Neural progenitor cell (in vitro differentiated cells): ENCODE results near the gene AMER1. TPM values are rescaled to one million over a fixed set of nuclear protein-coding genes. Genes with fewer than 3 reads are reported as not detected.

ENCODE experiments used
- DNase-seq: peaks from one replicate; pipeline ENCODE4 v3.0.0-alpha.2; 2016; ENCODE audit warnings: low spot score
- H2AFZ ChIP-seq: fragments of 200-600 bp; sonication (generic); replicated peaks from 2 replicates; pipeline ENCODE4 v1.6.1; 2016; ENCODE audit warnings: antibody characterized with exemption
- H3F3A ChIP-seq: fragments of 200-600 bp; sonication (generic); 2 replicates; pipeline ENCODE4 v1.6.1; 2016; ENCODE audit warnings: antibody characterized with exemption, low read depth
- H3K27ac ChIP-seq: fragments of 200-600 bp; sonication (generic); 2 replicates; pipeline ENCODE4 v1.5.1; 2016; ENCODE audit warnings: mild to moderate bottlenecking
- H3K27me3 ChIP-seq: fragments of 200-600 bp; sonication (generic); 2 replicates; pipeline ENCODE4 v1.6.1; 2016; ENCODE audit warnings: mild to moderate bottlenecking, moderate library complexity
- H3K36me3 ChIP-seq: fragments of 200-600 bp; sonication (generic); 2 replicates; pipeline ENCODE4 v1.5.1; 2016
- H3K4me1 ChIP-seq: fragments of 200-600 bp; sonication (generic); 2 replicates; pipeline ENCODE4 v1.6.1; 2016; ENCODE audit warnings: mixed run types
- H3K4me2 ChIP-seq: fragments of 200-600 bp; sonication (generic); 2 replicates; pipeline ENCODE4 v1.6.1; 2016
- H3K4me3 ChIP-seq: fragments of 200-600 bp; sonication (generic); 2 replicates; pipeline ENCODE4 v1.5.1; 2016
- H3K79me2 ChIP-seq: fragments of 200-600 bp; sonication (generic); 2 replicates; pipeline ENCODE4 v1.6.1; 2016; ENCODE audit warnings: low read depth
- H3K9ac ChIP-seq: fragments of 200-600 bp; sonication (generic); 2 replicates; pipeline ENCODE4 v1.6.1; 2016
- H3K9me3 ChIP-seq: fragments of 200-600 bp; sonication (generic); 2 replicates; pipeline ENCODE4 v1.5.1; 2016; ENCODE audit warnings: low read depth
- H4K20me1 ChIP-seq: fragments of 200-600 bp; sonication (generic); 2 replicates; pipeline ENCODE4 v1.6.1; 2016; ENCODE audit warnings: low read depth
- H3K27ac Mint-ChIP-seq: 3 replicates; pipeline ENCODE4 v1.8.0; 2021; ENCODE audit warnings: mixed read lengths
- H3K27me3 Mint-ChIP-seq: 2 replicates; pipeline ENCODE4 v1.8.0; 2022; ENCODE audit warnings: low read depth, mild to moderate bottlenecking, inconsistent platforms, moderate library complexity, mixed read lengths; ENCODE audit not compliant: insufficient read depth
- H3K36me3 Mint-ChIP-seq: 3 replicates; pipeline ENCODE4 v1.8.0; 2021; ENCODE audit warnings: mixed read lengths
- H3K4me1 Mint-ChIP-seq: 3 replicates; pipeline ENCODE4 v1.8.0; 2021; ENCODE audit warnings: mixed read lengths
- H3K4me3 Mint-ChIP-seq: 3 replicates; pipeline ENCODE4 v1.8.0; 2021; ENCODE audit warnings: mild to moderate bottlenecking, moderate library complexity, mixed read lengths
- H3K9me3 Mint-ChIP-seq: 3 replicates; pipeline ENCODE4 v1.8.0; 2020; ENCODE audit warnings: mixed read lengths
- CTCF ChIP-seq: fragments of 200-600 bp; sonication (generic); IDR thresholded peaks from 2 replicates; pipeline ENCODE4 v1.5.1; 2017; ENCODE audit warnings: antibody characterized with exemption, mild to moderate bottlenecking
- EZH2 ChIP-seq: fragments of 200-600 bp; sonication (generic); IDR thresholded peaks from 2 replicates; pipeline ENCODE4 v1.6.1; 2017; ENCODE audit warnings: antibody characterized with exemption, mild to moderate bottlenecking, moderate library complexity
- EZH2phosphoT487 ChIP-seq: fragments of 200-600 bp; sonication (generic); IDR thresholded peaks from 2 replicates; pipeline ENCODE4 v1.6.1; 2017; ENCODE audit warnings: antibody characterized with exemption
- small RNA-seq: library from RNA; depleted of rRNA; stranded (forward); fragments of <200 nt; gene quantifications from one replicate; pipeline ENCODE3, GENCODE V24; 2015
- total RNA-seq: library from RNA; depleted of rRNA; stranded (reverse); fragments of >200 nt; gene quantifications from 2 replicates; pipeline ENCODE4 v1.2.3, GENCODE V29; 2015; ENCODE audit warnings: low replicate concordance

AMER1 gene
- total RNA-seq, 1 donor from 2014 or later = 6.7 TPM

- no peak overlapping the region for H3K27ac Mint-ChIP-seq
- Histone ChIP-seq H3K4me2 (no peak overlapping the region), H4K20me1 (no peaks in the 10 kb centered on the region), H3K9ac (no peak overlapping the region), H3K4me1 (no peaks in the 10 kb centered on the region), H3K9me3 (peaks cover 8% of the 10 kb centered on the region), H3K27ac (no peak overlapping the region), H3K36me3 (no peaks in the 10 kb centered on the region), H2AFZ (no peak overlapping the region), H3K79me2 (no peaks in the 10 kb centered on the region), H3F3A (no peaks in the 10 kb centered on the region), H3K4me3 (no peak overlapping the region), H3K27me3 (no peaks in the 10 kb centered on the region)
- peaks cover 6% of the 10 kb centered on the region for H3K4me1 Mint-ChIP-seq
- H3K9me3 Mint-ChIP-seq = peaks cover 28% of the 10 kb centered on the region
- no peak for TF ChIP-seq EZH2phosphoT487
- peaks cover 3% of the 10 kb centered on the region for H3K27me3 Mint-ChIP-seq
- DNase-seq = no peak
- no peaks in the 10 kb centered on the region for H3K36me3 Mint-ChIP-seq
- H3K4me3 Mint-ChIP-seq = no peak overlapping the region
These were observed 53.6 kb downstream of the AMER1 start for GRCh38 chrX:64151911-64152310.

- Mint-ChIP-seq H3K27ac (no peak overlapping the region), H3K4me1 (peaks cover 6% of the 10 kb centered on the region), H3K9me3 (peaks cover 20% of the 10 kb centered on the region), H3K27me3 (peaks cover 3% of the 10 kb centered on the region), H3K4me3 (no peak overlapping the region), H3K36me3 (no peaks in the 10 kb centered on the region)
- Histone ChIP-seq H3K27ac (no peak overlapping the region), H3K9ac (no peak overlapping the region), H3K27me3 (no peaks in the 10 kb centered on the region), H3K9me3 (peaks cover 8% of the 10 kb centered on the region), H3K4me1 (no peaks in the 10 kb centered on the region), H4K20me1 (no peaks in the 10 kb centered on the region), H2AFZ (no peak overlapping the region), H3K4me3 (no peak overlapping the region), H3K79me2 (no peaks in the 10 kb centered on the region), H3F3A (no peaks in the 10 kb centered on the region), H3K4me2 (no peak overlapping the region), H3K36me3 (no peaks in the 10 kb centered on the region)
- TF ChIP-seq EZH2 (no peak), CTCF (no peak), EZH2phosphoT487 (no peak)
- DNase-seq = no peak
These were observed 54.7 kb downstream of the AMER1 start for GRCh38 chrX:64150775-64151174.

Small RNA genes within 50 kb of the gene (small RNA-seq; reads per million reads assigned to genes)
- not detected for gene RN7SL799P

Other genes starting within 250 kb of the AMER1 start
- gene ASB12, start 24.9 kb upstream of the AMER1 start, total RNA-seq = 0.19 TPM in 1 of 2 replicates, not detected in the other
- gene MTMR8, start 189.7 kb upstream of the AMER1 start, total RNA-seq = 0.50 and 0.51 TPM in 2 replicates